GM06990 (cell line): ENCODE data around the gene SERINC5.
"Not testable (repeated sequence)": the region's sequence is repeated elsewhere in the genome, so short reads cannot be mapped to it uniquely, and the experiment has no call there.

Source experiments
- DNase-seq: peaks from one replicate; pipeline ENCODE4 v3.0.0-alpha.2; 2011; ENCODE audit not compliant: insufficient read length; ENCODE audit errors: extremely low read depth
- H3K27me3 ChIP-seq: replicated peaks from 2 replicates; pipeline ENCODE4 v1.6.0; 2011; ENCODE audit warnings: low read length; ENCODE audit not compliant: control insufficient read depth, insufficient read depth
- H3K36me3 ChIP-seq: 2 replicates; pipeline ENCODE4 v1.5.1; 2011; ENCODE audit warnings: low read length; ENCODE audit not compliant: control insufficient read depth, insufficient read depth
- H3K4me3 ChIP-seq: replicated peaks from 2 replicates; pipeline ENCODE4 v1.5.1; 2011; ENCODE audit warnings: low read depth, mild to moderate bottlenecking, control low read depth, low read length
- TF ChIP-seq, protein P1 (sequence below): IDR thresholded peaks from 2 replicates; pipeline ENCODE4 v1.5.1; 2011; ENCODE audit warnings: low read length, control low read depth, mild to moderate bottlenecking, inconsistent platforms; ENCODE audit not compliant: insufficient read depth, poor library complexity, severe bottlenecking

Gene SERINC5

DNA sequence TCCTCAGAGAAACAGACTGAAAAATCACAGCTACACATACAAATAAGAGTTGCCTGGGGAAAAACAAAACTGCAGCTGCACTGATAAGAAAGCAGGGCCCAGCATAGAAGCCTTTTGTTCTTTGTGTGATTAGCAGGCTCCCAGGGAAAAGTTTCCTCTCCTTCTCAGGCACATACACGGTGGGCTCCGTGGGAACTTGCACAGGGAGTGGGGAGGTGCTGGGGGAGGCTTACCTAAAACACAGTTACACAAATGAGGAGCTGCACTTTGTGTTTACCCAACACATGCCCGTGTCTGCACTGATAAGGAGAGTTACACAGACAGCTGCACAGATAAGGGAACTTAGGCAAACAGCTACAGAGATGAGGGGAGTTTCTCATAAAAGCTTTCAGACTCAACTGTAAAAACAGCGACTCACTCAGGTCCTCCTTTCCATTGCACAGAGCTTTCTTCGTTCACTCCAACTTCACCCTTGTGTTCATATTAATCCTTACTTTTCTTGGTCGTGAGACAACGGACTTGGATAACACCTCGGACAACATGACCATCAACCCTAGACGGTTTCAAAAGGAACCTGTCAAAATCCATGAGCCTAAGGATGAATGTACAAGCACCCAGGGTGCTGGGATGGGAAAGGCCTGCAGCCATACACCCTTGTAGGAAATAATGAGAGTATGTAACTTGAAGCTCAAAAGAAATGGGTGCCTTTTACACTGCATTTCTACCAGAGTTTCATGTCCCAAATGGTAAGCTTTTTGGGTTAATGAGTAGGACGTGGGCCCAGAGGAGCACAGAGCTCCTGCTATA is 50.8 kb downstream of the SERINC5 start:
- TF ChIP-seq, protein P1, sequence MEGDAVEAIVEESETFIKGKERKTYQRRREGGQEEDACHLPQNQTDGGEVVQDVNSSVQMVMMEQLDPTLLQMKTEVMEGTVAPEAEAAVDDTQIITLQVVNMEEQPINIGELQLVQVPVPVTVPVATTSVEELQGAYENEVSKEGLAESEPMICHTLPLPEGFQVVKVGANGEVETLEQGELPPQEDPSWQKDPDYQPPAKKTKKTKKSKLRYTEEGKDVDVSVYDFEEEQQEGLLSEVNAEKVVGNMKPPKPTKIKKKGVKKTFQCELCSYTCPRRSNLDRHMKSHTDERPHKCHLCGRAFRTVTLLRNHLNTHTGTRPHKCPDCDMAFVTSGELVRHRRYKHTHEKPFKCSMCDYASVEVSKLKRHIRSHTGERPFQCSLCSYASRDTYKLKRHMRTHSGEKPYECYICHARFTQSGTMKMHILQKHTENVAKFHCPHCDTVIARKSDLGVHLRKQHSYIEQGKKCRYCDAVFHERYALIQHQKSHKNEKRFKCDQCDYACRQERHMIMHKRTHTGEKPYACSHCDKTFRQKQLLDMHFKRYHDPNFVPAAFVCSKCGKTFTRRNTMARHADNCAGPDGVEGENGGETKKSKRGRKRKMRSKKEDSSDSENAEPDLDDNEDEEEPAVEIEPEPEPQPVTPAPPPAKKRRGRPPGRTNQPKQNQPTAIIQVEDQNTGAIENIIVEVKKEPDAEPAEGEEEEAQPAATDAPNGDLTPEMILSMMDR = no peak
- no peak for DNase-seq
- Histone ChIP-seq H3K27me3 (no peaks in the 10 kb centered on the region; the same call in 1 of the 2 replicates), H3K4me3 (no peak overlapping the region), H3K36me3 (no peaks in the 10 kb centered on the region)

DNA sequence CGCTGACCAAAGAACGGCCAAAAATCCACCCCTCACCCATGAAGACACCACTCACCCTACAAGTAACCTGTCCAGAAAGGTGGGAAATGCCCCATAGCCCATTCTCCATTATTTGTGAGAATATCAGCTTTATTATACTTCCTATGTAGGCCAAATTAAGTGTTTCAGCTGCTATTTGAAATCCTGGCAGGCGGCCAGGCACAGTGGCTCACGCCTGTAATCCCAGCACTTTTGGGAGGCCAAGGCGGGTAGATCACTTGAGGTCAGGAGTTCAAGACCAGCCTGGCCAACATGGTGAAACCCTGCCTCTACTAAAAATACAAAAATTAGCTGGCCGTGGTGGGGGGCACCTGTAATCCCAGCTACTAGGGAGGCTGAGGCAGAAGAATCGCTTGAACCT is 54.1 kb downstream of the SERINC5 start:
- not testable (repeated sequence) for H3K36me3 ChIP-seq, H3K4me3 ChIP-seq, DNase-seq, H3K27me3 ChIP-seq

DNA sequence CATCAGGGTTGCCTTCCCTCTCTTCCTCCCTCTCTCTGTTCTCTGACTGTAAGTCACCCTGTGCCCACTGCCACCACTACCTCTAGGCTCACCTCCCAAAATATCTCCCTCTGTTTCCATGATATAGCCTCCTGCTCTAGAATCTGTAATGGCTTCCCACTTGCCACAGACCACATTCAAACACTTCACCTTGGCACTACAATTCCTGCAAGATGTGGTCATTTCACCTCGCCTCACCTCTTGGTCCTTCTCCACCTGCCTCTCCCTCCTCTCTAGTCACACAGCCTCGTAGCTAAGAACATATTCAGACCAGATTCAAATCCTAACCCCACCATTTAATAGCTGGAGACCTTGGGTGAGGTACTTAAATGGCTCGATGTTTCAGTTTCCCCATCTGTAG is 56.9 kb downstream of the SERINC5 start:
- TF ChIP-seq, protein P1 = no peak
- Histone ChIP-seq H3K36me3 (no peaks in the 10 kb centered on the region), H3K4me3 (no peak overlapping the region), H3K27me3 (no peaks in the 10 kb centered on the region)
- no peak for DNase-seq

DNA sequence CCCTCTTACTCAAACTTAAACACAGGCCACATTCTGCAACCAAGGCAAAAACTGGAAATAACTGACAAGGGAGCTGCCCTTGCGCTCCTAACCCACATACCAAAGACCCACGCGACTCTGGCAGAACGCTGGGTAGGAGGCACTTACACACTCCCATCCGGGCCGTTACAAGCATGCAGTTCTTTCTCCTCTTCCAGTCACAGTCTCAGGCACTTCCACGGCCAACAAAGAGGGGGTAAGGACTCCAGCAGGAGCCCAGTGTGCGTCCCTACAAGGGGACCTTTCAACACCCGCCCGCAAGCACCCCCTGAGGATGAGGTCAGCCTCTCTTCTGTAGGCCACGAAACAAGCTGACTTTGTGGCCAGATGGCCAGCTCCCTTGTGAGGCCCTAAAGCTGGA is 57.4 kb downstream of the SERINC5 start:
- no peak overlapping the region for H3K4me3 ChIP-seq
- no peaks in the 10 kb centered on the region for H3K27me3 ChIP-seq
- TF ChIP-seq, protein P1 = no peak
- no peak for DNase-seq
- H3K36me3 ChIP-seq = no peaks in the 10 kb centered on the region

DNA sequence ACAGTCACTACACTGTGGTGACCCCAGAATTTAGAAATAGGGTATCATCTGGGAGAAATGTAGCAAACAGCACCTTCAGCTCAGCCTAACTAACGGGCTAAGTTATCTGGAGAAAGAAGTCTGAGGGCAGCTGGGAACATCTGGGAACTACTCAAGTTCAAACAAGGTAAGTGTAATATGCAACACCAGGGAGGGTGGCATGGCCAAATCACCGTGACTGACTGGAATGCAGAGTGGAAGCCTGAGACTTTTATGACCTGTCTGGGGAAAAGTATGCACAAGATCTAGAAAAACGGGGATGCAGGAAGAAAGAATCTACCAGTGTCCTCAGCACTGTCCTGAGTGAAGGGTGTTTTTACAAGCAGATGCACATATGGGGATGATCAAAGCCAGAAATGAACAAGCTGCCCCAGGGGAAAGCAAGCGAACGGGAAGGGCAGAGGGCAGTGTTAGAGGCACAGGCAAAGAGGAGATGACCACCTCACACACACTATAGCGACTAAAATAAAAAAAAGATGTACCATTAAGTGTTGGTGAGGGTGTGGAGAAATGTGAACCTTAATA is 59.9 kb downstream of the SERINC5 start:
- H3K27me3 ChIP-seq = no peaks in the 10 kb centered on the region
- no peak for DNase-seq
- H3K4me3 ChIP-seq = no peak overlapping the region
- H3K36me3 ChIP-seq = no peaks in the 10 kb centered on the region
- TF ChIP-seq, protein P1 = no peak

DNA sequence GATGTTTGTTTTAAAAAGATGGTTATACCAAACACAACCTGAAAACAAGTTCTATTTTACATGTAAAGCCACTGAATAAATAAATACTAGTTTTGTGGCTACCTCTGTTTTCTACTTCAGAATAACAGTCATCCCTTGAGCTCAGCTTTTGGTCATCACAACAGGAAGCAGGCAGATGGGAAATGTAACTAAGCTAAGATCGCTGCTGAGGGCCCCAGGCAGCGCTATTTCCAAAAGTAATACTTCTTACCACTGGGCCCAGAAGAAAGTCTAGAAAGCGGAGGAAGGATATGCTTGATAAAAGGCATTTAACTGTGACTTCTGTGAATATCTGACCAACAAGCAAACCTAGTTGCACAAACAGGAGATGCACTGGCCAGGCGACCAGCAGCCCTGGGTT is 61.4 kb downstream of the SERINC5 start:
- TF ChIP-seq, protein P1 = no peak
- no peak overlapping the region for H3K4me3 ChIP-seq
- no peaks in the 10 kb centered on the region for H3K27me3 ChIP-seq
- no peaks in the 10 kb centered on the region for H3K36me3 ChIP-seq
- no peak for DNase-seq
